BJ (cell line): ENCODE measurements around the gene SEC22B. TPM values are rescaled to one million over a fixed set of nuclear protein-coding genes. Genes with fewer than 3 reads are reported as not detected.
"Not testable (repeated sequence)": the region's sequence is repeated elsewhere in the genome, so short reads cannot be mapped to it uniquely, and the experiment has no call there.

ENCODE experiments used
- CTCF ChIA-PET: fragments of 350-600 bp; formaldehyde crosslinking; extraction: SDS; loops from one replicate; lab custom pipeline; 2021; ENCODE audit warnings: antibody characterized with exemption, inconsistent platforms; lab: Yijun Ruan, JAX
- POLR2A ChIA-PET: fragments of 300-600 bp; sonication (Branson Sonifier 250); formaldehyde crosslinking; extraction: SDS; loops from one replicate; lab custom pipeline; 2021; ENCODE audit warnings: antibody characterized with exemption; lab: Charles Lee
- DNase-seq: peaks from one replicate; pipeline ENCODE4 v3.0.0-alpha.2; 2011; ENCODE audit warnings: low read depth
- H3K27me3 ChIP-seq: 2 replicates; pipeline ENCODE4 v1.6.0; 2011; ENCODE audit warnings: low read length; ENCODE audit not compliant: control insufficient read depth, insufficient read depth
- H3K36me3 ChIP-seq: 2 replicates; pipeline ENCODE4 v1.5.1; 2011; ENCODE audit warnings: low read length; ENCODE audit not compliant: control insufficient read depth, insufficient read depth
- H3K4me3 ChIP-seq: 2 replicates; pipeline ENCODE4 v1.5.1; 2011; ENCODE audit warnings: low read depth, mild to moderate bottlenecking, control low read depth, low read length
- polyA plus RNA-seq: library from polyadenylated mRNA; depleted of rRNA; stranded (reverse); fragments of >200 nt; gene quantifications from 2 replicates; pipeline ENCODE4 v1.2.3, GENCODE V29; 2011; rRNA removed
- small RNA-seq: library from RNA; depleted of rRNA; stranded (forward); fragments of <200 nt; gene quantifications from one replicate; pipeline ENCODE3, GENCODE V24; 2012; ENCODE audit warnings: low replicate concordance, low read depth; ENCODE audit not compliant: insufficient read length

Gene SEC22B
- polyA plus RNA-seq, 1 experiment: 27.5 TPM

DNA sequence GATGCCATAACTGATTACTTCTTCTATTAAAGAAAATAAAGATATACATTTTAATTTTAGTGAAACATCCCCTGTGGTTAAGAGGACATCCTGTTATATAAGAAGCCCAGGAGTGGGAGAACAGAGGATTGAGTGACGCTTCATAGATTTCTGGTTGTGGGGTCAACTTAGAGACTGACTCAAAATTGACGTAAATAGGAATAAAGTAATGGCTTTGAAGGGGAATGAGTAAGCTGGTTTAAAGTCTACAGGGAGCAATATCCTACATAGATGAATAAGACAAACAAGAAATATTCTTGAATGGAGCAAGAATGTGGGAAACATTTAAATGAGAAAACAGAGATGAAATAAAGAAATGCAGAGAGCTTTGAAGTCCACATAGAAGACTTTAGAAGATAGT is 60.2 kb downstream of the SEC22B start:
- CTCF ChIA-PET, H3K4me3 ChIP-seq, POLR2A ChIA-PET, H3K27me3 ChIP-seq, DNase-seq, H3K36me3 ChIP-seq: not testable (repeated sequence)

DNA sequence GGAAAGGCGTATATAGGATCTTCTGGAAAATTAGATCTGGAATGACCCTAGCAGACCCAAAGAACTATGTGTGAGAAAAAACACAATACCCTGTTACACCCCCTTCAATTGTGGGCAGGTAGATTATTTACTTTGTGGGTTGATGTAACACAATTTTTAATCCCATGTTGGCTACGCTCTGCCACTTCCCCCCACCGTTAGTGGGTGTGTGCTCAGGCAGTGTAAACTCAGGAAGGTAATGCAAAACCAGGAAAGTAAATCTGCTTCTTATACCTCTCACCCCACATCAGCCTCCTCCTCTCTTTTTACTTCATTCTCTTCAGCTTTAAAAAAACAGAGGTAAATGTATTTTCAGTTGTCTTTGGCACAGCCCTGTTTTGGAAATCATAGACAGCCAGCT is 63.2 kb downstream of the SEC22B start:
- CTCF ChIA-PET, POLR2A ChIA-PET, DNase-seq, H3K36me3 ChIP-seq, H3K27me3 ChIP-seq, H3K4me3 ChIP-seq: not testable (repeated sequence)

DNA sequence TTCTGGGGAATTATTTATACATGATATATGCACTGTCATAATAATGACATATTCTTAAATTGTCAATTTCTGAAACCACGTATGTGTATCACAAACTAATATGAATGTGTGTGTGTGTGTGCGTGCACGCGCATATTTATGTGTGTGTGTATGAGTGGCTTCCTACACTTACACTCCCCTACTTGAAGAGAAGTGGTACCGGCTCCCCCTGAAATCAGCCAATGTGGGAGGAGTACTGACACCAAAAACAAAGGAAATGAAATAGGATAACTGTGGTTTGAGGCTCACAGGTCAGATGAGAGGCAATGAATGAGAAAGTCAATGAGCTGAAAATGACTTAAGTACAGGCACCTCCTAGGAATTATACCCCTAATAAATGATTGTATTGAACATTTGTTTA is 64.1 kb downstream of the SEC22B start:
- DNase-seq, CTCF ChIA-PET, H3K27me3 ChIP-seq: not testable (repeated sequence)

DNA sequence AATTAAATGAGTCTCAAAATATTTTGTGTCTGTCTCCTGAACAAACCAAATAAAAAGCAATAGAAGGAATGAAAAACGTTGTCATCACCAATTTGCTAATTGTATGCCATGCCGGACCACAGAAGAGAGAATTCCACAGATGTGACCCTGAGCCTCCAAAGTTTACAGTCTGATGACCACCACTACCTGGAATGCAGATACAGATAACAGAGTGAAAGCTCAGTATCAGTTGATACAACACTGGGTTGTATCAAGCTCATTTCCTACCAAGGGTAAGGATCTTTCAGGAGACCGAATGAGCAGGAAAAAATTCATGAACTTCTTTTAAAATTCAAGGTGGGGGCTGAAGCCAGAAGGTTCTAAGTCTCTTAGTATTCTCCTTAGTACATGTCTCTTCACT is 64.5 kb downstream of the SEC22B start:
- POLR2A ChIA-PET, DNase-seq, H3K36me3 ChIP-seq, H3K27me3 ChIP-seq, H3K4me3 ChIP-seq, CTCF ChIA-PET: not testable (repeated sequence)

More for the DNA sequence above, 64.1 kb downstream of the SEC22B start:
- H3K36me3 ChIP-seq, H3K4me3 ChIP-seq, POLR2A ChIA-PET: not testable (repeated sequence)

DNA sequence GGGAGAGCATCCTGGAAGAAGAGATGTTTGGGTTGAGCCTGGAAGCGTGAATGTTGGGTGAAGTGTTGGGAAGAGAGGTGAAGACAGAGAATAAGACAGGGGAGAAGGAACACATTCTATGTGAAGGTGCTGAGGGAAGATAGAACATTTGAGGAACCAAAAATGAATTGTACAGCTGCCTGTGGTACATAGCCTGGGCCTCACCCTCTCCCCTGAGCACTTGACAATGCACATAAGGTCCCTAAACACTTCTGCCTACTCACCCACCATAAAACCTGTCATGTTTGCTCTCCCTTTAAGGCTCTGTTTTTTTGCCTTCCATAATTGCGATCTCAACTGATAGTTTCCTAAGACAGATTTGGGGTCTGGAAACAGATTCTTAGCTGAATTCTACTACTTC is 65.3 kb downstream of the SEC22B start:
- DNase-seq, H3K27me3 ChIP-seq, H3K4me3 ChIP-seq, H3K36me3 ChIP-seq, CTCF ChIA-PET, POLR2A ChIA-PET: not testable (repeated sequence)

DNA sequence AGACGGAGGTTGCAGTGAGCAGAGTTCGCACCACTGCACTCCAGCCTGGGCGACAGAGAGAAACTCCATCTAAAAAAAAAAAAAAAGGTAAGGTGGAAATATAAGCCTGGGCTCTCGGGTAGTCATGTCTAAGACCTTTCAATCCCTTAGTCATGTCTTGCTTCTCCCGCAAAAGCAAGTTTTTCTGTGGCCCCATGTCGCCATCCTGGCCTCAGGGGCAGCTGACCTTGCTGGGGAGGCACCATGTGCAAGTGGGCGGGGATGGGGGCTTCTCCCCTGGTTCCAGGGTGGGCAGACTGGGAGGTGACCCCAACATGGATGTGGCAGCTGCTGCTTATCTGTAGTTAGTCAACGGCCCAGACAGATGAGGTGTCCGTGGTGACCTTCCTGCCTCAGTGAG is 66.7 kb downstream of the SEC22B start:
- H3K36me3 ChIP-seq, POLR2A ChIA-PET, H3K4me3 ChIP-seq, H3K27me3 ChIP-seq, CTCF ChIA-PET, DNase-seq: not testable (repeated sequence)

DNA sequence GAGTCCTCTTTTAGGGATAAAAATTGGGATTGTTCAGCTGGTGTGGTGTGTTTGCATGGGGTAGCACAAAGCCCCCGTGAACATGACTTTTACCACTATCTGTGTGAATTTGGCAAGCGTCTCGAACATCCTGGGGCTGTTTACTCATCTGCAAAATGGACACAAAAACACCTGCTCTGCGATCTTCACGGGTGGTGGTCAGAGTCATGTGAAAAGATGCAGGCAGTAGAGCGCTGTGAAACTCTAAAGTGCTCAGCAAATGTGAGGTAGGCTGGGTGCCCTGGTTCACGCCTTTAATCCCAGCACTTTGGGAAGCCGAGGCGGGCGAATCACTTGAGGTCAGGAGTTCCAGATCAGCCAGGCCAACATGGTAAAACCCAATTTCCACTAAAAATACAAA is 67.1 kb downstream of the SEC22B start:
- CTCF ChIA-PET, DNase-seq, H3K4me3 ChIP-seq, H3K27me3 ChIP-seq, POLR2A ChIA-PET, H3K36me3 ChIP-seq: not testable (repeated sequence)

DNA sequence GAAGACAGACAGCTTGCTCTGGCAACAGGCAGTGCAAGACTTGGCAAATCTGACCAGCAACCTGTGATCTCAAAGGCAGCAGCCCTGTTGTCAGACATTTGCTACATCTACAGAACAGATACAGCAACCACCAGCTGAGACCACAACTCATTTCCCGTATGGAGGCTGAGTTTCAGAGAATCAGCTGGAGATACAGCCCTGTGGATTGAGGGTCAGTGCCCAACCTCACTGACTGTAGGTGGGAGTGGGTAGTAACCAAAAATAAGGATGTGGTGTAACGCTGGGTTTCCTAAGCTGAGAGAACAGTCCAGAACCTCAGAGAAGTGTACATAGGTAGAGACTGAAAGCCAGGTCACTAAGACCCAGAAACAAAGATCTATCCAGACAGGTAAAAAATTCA is 71.0 kb downstream of the SEC22B start:
- POLR2A ChIA-PET, CTCF ChIA-PET, H3K4me3 ChIP-seq, H3K36me3 ChIP-seq, H3K27me3 ChIP-seq, DNase-seq: not testable (repeated sequence)

DNA sequence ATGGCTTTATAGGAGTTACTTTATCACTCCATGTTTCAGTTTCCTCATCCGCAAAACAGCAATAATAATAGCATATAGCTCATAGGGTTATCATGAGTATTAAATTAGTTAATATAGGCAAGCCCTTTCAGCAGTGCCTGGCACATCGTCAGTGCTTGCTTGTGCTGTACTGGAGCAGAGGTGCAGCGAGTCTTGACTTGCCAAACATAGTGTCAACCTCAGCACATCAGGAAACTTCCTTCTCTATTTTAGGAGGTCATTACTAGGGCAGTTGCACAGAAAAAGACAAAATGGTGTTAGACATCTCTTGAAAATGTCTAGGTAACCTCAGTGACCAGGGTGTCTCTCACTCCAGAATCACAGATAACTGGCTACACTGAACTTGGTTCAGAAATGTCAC is 72.6 kb downstream of the SEC22B start:
- CTCF ChIA-PET, H3K4me3 ChIP-seq, POLR2A ChIA-PET, H3K36me3 ChIP-seq, DNase-seq, H3K27me3 ChIP-seq: not testable (repeated sequence)

DNA sequence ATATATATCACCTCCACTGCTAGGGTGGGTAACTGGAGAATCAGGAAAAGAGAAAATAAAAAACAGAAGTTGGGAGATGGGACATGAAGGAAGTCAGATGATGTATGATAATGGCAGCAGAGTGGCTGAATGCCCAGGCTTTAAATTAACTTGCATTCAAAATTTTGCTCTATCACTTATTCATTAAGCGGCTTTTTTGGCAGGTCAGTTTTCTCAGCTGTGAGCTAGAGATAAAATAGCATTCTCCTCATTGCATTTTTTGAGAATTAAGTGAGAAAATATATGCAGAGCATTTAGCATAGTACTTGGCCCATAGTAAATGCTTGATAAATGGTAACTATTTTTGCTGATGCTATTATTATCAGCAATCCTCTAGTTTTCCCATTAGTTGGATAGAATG is 74.7 kb downstream of the SEC22B start:
- H3K36me3 ChIP-seq, CTCF ChIA-PET, DNase-seq: not testable (repeated sequence)

More for the DNA sequence above, 74.7 kb downstream of the SEC22B start:
- POLR2A ChIA-PET, H3K4me3 ChIP-seq, H3K27me3 ChIP-seq: not testable (repeated sequence)

Small RNA genes lying within 50 kb of the gene (small RNA-seq; reads per million reads assigned to genes)
- not detected for gene RNU6-465P

Other genes with a start within 250 kb of the SEC22B start
- gene NOTCH2, start 106.9 kb downstream of the SEC22B start, polyA plus RNA-seq: 40.7 and 41.2 TPM in 2 replicates
- gene NBPF8, start 238.5 kb upstream of the SEC22B start, polyA plus RNA-seq: 19.5 and 20.7 TPM in 2 replicates